NOMO-1 treated with DMSO at 0.1 percent for 48 hours (cell line): ENCODE results near the gene CARS1.
"Not testable (repeated sequence)": the region's sequence is repeated elsewhere in the genome, so short reads cannot be mapped to it uniquely, and the experiment has no call there.

Source experiments
- DNase-seq: peaks from one replicate; lab custom pipeline; 2025; ENCODE audit not compliant: unreplicated experiment; lab: John Stamatoyannopoulos, UW

CARS1 gene

DNA sequence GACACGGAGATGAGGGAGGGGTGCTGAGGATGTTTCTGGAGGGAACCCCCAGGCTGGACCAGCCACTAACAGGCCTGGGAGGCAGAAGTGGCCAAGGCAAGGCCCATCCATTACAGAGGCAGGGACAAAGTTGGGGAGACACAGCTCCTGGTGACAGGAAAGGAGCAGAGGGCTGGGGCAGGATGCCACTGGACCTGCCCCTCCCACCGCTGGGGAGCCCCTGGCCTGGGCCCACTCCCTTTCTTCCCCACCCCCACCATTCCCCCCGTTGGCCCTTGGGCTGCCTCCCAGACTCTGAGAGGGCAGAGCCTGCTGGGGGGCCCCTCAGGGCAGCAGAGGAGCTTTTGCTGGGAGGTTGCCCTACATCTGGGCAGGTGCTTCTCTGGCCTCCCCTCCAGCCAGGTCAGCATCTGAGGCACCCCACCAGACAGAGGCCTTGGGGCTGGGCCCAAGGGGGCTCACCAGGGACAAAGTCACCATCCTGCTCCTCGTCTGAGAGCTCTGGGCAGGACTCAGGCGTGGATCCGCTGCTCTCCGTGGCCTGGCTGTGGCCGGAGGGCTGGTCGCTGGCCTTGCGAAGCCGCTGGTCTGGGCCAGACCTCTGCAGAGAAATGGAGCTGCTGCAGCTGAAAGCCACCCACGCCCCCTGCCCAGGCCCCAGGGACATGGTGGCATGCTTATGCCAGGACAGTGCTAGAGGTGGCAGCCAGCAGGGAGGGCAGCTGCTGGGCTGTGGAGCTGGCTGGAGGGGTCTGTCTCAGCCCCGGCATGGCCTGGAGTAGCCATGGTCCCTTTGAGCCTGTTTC, 33.1 kb upstream of the CARS1 start:
- DNase-seq: no peak

DNA sequence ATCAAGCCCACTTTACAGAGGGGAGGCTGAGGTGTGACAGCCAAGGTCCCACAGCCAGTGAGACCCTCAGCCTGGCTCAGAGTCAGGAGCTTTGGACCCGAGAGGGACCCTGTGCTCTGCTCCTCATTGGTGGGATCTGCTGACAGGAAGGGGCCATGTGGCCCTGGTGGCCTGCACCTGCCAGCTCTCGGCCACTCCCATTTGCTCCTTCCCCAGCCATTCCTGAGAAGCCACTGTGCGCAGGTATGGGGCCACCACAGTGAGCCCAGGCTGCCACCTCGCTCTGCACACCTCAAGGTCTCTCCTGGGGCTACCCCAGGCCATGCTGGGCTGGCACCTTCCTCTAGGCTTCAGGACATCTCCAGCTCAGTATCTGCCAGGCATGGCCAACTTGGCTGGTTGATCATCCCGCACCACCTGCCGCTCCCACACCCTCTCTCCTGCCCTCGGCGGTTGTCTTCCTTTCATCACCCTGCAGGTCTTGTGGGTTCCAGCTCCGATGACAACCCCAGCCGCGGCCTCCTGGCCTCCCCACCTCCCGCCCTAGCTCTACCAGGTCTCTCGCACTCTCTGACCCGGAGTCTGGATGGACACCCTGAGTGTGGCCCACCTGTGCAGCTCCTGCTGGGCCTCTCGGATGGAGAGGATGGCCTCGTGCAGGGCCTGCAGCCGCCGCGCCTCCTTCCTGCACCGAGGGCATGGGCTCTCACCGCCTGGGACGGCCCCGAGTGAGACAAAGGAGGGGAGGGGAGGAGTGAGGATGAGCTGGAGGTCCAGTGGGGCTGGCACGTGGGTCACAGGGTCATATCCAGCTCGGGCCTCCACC, 32.2 kb upstream of the CARS1 start:
- no peak for DNase-seq

DNA sequence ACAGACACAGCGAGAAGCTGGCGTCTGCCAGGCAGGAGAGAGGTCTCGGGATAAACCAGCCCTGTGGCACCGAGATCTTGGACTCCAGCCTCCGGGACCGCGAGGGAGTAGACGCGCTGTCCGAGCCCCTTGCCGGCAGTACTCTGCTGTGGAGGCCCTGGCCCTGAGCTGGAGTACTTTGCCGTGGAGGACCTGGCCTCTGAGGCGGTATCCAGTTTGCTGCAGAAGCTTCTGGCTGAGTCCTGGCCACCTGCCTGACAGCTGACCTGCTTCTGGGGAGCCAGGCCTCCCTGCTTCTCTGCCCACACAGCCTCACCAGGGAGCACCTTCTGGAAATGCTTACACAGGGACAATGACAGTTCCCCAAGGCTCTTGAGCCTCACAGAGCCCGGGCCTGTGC, 31.6 kb upstream of the CARS1 start:
- no peak for DNase-seq

GRCh38 chr11:3087821-3088800, 30.9 kb upstream of the CARS1 start:
- DNase-seq: no peak

DNA sequence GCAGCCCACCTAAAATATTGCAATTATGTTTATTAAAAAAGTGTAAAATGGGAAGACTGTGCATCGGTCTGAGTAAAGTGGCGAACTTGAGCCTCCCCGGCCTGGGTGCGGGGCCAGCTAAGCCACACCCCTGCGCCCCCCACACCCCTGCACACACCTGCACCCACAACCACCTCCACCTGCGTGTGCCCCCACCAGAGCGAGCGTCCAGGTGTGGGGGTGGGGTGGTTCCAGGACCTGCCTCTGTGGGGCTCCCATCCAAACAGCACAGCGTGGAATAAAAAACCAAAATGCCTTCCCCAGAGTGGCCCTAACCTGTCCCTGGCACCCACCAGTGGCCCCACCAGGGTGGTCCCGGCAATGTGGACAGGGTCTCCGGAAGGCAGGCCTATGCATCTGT, 30.1 kb upstream of the CARS1 start:
- DNase-seq: no peak

DNA sequence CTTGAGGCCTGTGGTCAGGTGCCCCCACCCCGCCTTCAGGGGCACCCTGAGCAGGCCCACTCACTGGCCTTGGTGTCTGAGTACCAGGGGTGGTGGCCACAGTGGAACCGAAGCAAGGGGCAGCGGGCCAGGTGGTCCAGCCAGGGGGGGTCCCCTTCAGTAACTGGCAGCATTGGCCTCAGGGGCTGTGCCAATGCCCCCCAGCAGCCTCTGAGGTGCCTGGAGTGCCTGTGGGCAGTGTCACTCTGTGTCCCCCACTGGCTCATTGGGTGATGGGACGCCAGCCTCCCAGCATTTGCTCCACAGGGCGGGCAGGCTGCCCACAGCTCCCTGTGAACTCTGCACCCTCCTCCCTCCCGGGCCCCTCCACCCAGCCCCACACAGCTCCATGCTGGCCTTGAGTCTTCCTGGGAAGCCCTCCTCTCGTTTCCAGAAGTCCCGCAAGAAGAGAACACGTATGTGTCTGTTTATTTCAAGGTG, 29.5 kb upstream of the CARS1 start:
- no peak for DNase-seq

DNA sequence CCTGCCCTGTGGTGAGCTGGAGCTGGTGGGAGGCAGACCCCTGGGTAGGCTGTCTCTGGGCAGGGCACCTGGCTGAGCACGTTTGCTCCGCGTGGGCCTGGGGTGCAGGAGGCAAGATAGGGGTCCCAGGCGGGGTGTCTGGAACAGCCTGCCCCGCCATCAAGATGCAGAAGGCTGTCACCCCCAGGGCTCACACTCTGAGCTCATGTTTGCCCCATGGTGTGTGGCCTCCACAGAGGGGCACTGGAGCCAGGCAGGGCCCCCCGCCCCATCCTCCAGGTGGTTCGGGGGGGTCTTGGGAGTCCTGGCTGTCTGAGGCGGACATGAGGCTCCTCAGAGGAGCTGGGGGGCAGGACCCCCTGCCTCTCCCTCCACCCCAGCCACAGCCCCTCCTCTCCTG, 28.9 kb upstream of the CARS1 start:
- DNase-seq: no peak

- DNase-seq: no peak
Measured at GRCh38 chr11:3085052-3085451, 27.8 kb upstream of the CARS1 start.

GRCh38 chr11:3083321-3083720, 26.1 kb upstream of the CARS1 start:
- no peak for DNase-seq

- DNase-seq: no peak
Measured at GRCh38 chr11:3081386-3081751, 24.1 kb upstream of the CARS1 start.

DNA sequence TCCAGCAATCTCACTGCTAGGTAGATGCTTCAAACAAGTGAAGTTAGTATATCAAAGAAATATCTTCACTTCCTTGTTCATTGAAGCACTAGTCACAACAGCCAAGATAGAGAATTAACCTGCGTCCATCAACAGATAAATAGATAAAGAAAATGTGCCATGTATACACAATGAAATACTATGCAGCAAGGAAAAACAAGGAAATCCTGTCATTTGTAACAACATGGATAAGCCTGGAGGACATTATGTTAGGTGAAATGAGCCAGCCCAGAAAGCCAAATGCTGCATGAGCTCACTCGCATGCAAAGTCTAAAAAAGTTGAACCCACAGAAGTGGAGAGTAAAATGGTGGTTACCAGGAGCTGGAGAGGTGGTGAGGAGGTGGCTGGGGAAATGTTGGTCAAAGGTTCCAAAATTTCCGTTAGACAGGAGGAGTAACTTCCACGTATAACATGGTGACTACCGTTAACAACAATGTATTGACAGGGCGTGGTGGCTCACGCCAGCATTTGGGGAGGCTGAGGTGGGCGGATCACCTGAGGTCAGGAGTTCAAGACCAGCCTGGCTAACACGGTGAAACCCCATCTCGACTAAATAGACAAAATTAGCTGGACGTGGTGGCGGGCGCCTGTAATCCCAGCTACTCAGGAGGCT, 23.6 kb upstream of the CARS1 start:
- DNase-seq: no peak

- no peak for DNase-seq
Measured at GRCh38 chr11:3080104-3080503, 22.9 kb upstream of the CARS1 start.

GRCh38 chr11:3077846-3078440, 20.7 kb upstream of the CARS1 start:
- DNase-seq: no peak

DNA sequence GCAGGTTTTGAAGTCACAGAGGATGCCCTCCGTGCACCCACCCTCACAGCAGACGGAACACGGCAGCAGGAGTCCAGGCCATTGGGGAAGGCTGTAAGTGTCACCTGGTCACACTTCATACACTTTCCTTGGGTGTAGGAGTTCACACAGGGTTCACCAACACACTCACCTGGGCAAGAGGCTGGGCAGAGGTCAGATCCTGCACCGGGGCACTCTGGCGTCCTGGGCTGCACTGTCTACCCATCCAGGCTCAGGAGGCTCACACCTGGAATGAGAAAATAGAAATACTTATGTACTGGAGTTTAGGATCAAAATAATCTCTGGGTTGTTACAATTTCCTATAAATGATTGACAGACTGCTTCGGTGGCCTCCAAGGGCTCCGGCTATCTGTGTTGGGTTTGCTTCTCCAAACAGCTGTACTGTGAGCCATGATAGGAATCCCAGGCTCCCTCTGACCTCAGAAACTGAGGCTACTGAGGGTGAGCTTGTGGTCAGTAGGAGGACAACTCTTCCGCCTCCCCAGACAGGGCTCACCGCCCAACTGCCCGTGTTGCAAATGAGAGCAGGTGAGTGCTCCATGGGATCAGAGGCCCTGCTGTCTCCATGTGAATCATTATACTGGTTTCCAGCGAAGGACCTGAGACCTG, 20.1 kb upstream of the CARS1 start:
- no peak for DNase-seq

DNA sequence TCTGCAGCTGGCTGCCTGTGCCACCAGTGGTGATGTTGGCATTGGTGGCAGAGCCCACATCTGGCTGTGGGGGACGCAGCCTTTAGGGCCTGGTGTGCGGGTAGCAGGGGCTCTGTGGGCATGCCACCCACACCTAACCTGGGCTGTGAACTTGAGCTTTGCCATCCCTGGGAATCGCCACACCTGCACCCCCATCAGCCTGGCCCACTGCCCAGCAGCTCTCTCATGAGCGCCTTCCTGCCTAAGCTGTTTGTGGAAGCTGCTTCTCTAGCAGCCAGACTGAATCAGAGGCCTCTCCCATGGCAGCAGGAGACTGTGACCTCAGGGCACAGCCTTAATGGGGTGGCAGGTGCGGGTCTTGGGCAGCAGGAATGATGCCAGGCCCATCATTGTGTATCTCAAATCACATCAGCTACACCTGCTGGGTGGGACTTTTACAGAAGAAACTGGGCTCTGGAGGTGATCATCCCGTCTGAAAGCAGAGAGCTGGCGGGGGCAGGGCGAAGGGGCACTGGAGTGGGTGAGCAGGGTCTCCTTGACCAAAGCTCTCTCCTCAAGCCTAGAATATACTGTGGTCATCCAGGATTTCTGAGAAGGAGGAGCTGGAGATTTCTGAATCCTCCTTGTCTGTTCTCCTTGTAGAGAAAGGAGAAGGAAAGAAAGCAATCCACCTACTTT, 17.8 kb upstream of the CARS1 start:
- no peak for DNase-seq

- DNase-seq: no peak
Measured at GRCh38 chr11:3073029-3073435, 15.8 kb upstream of the CARS1 start.

- no peak for DNase-seq
Measured at GRCh38 chr11:3069425-3069824, 12.2 kb upstream of the CARS1 start.

GRCh38 chr11:3066308-3066707, 9.1 kb upstream of the CARS1 start:
- not testable (repeated sequence) for DNase-seq

- not testable (repeated sequence) for DNase-seq
Measured at GRCh38 chr11:3064709-3065108, 7.5 kb upstream of the CARS1 start.
